ENCODE results near the gene ZNF554.

Gene ZNF554
- total RNA-seq, result 19.4 to 19.8 reads per million in 2 donors

DNA sequence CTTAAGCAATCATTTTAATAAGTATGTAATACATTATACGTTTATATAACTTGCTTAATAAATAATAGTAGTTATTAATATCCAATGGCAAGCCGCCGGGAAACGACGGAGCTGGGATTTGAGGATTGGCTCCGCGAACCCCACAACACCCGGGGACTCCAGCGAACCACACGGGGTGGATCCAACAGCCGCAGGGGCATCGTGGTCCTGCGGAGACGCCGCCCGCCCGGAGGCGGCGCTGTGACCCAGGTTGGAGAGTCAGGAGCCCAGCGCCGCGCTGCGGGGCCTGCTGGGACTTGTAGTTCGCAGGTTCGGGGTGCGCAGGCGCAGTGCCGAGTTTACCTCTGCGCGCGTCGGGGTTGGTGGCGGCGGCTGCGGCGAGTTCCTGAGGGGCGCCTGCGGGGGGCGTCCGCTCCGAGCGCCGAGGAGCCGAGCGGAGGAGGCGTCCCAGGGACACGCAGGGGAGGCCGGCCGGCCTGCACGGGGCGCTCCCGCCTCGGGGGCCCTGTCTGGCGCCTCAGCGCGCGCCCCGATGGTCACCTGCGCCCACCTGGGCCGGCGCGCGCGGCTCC is at the start of gene ZNF554:
Gene ZNF554, plus strand, starts transcription at position 329 of the 572 bp plus-strand sequence. Its CDS starts 204 bp downstream, at position 533.
- peak; percentile 97 for DNase-seq

- no peak for DNase-seq
Measured at GRCh38 chr19:2770055-2771013, 49.3 kb upstream of the ZNF554 start.

DNA sequence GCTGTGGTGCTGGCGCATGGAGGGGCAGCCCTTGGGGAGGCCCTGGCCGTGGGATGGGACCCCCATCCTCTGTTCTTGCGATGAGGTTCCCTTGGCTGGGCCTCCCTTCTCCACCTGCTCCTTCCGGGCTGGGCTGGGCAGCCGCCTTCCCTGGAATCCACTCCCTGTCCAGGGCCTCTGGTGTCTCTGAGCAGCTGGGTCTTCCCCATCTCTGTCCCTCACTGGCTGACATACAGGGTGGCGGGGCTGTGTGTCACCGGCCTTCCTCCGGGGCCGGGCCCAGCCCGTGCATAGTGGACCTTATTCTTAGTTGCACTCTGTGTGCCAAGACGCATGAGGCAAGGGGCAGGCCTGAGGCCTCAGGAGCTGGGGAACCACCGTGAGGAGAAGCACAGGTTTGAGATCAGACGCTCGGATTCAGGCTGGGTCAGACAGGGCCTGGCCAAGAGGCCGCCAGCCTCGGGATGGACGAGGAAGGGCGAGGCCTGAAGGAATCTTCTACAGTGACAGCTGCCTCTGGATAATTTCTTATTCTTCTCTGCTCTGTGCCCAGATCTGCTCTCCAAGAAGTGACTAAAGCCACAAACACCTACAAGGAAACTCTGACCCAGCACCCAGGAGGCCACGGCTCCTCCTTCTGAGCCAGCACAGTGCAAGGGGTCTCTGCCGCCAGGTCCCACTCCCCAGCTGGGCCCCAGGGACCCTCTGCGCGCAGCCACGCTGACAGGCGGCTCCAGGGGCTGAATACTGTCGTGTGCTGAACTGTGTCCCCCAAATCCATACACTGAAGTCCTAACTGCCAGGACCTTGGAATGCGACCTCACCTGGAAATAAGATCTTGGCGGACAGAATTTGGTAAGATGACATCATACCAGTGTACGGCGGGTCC is 47.6 kb upstream of the ZNF554 start:
- DNase-seq, result no peak

DNA sequence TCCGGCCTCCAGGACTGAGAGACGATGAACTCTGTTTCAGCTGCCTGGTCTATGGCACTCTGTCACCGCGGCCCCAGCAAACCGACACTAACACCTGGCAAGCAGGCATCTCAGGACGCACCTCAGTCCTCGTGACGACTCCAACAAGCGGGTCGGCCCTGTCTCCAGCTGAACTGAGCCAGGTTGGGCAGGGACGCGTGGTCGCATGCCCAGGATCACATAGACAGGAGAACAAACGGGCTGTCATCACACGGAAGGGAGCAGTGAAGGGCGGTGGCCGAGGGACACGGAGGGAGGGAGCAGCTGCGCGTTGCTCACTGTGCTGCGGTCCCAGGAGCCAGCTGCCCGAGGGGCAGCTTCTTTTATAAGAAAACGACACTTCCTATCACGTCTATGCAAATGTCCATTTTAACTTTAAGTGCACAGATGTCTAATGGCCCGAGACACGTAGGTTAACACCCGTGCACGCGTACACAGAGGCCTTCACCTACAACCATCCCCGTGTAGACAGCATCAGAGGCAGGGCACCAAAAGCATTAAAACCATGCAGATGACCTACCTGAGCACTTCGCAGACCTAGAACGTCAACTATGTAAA is 45.5 kb upstream of the ZNF554 start:
- no peak for DNase-seq

GRCh38 chr19:2774953-2775555 is 44.6 kb upstream of the ZNF554 start:
- no peak for DNase-seq

DNA sequence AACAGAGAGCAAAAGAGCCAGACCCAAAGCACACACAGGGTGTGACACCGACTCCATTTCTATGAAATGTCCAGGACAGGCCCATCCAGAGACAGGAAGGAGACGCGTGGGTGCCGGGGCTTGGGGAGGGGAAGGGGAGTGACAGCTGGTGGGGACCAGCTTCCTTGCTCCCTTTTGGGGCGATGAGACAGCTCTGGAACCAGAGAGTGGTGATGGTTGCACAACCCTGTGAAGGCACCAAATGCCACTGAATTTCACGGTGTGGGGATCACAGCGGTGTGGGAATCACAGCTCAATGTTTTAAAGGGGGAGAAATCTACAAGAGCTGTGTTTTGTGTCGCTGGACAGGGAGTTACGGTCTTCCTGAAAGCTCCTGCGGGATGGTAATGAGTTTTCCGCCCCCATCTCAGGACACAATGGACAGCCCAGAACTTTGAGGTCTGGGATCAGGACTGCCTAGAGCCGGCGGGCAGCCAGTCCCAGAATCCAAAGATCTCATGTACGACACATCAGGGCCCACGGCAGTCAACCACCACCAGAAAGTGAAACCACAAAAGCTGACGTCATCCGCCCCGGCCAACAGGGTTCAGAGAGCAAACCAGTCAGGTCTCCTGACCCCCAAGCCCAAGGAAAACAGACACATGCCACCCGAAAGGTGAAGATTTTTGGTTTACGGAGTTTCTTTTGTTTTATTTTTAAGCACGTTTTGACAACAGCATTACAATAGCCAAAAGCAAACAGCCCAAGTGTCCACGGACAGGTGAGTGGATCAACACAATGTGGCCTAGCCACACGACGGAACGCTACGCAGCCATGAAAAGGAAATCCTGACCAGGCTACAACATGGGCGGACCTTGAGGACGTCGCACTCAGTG is 43.9 kb upstream of the ZNF554 start:
- DNase-seq, result no peak

GRCh38 chr19:2777952-2778683 is 41.5 kb upstream of the ZNF554 start:
- DNase-seq, result no peak

DNA sequence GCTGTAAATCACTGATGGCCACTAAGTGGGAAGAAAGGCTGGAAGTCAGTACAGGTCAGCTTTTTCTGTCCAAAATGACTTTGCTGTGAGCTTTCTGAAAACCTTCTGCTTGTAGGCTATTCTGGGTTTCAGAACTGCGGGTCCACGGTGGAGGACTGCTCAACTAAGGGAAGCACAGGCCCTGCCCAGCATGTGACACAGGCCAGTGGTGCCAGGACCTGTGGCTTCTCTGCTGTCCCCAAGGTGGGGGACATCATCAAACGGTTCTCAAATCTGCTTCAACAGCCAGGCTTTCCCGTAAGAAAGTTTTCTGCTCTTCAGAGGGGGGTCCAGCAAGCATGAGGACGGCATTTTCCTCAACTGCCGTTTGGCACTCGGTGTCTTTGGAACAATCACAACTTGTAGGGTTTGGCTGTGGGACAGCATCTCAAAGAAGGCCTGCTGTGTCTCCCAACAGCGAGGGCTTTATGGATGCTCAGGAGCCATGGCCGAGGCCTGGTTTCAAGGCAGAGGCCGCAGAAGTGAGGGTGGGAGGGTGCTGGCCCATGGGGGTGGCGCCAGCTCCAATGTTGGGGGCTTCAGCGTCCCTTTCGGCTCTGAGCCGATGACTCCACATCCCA is 40.4 kb upstream of the ZNF554 start:
- no peak for DNase-seq

DNA sequence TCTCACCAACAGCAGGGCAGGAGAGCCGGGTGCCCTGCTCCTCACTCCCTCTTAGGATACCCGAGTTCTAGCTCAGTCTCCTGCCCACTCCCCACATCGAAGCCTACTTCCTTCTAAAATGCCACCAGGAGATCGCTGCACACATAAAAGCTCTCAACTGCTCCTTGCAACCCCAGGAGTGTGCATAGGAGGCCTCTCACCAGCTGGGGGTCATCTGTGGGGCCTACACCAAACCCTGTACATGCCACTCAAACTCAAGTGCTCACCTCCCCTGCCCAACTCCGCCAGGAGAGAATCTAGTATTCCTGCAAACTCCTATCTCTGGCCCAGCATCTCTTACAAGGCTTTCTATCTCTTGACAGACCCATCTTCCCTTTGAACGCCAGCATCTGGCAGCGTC is 39.4 kb upstream of the ZNF554 start:
- no peak for DNase-seq

DNA sequence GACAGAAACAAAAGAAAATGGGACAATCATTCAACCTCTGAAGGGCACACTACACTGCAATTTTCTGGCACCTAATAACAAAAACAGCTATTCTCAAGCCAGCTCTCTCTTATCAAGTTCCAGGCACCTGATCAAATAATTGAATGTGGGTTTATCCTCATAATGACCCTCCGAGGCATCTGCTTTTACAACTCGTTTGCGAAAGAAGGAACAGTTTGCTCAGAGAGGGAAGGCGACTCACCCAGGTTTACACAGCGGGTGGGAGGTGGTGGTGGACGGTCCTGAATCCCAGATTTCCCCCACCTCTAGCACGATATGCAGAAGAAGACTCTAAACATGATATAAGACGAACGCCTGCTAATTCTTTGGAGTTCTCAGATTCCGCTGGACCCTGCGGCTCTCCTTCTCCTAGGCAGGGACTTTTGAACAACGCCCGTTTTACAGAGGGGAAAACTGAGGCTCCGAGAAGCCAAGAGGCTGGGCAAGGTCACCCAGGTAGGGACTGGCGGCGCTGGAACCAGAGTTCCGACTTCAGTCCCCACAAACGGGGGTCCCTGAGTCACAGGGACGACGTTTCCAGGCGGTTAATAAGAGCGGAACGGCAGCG is 37.2 kb upstream of the ZNF554 start:
- no peak for DNase-seq

DNA sequence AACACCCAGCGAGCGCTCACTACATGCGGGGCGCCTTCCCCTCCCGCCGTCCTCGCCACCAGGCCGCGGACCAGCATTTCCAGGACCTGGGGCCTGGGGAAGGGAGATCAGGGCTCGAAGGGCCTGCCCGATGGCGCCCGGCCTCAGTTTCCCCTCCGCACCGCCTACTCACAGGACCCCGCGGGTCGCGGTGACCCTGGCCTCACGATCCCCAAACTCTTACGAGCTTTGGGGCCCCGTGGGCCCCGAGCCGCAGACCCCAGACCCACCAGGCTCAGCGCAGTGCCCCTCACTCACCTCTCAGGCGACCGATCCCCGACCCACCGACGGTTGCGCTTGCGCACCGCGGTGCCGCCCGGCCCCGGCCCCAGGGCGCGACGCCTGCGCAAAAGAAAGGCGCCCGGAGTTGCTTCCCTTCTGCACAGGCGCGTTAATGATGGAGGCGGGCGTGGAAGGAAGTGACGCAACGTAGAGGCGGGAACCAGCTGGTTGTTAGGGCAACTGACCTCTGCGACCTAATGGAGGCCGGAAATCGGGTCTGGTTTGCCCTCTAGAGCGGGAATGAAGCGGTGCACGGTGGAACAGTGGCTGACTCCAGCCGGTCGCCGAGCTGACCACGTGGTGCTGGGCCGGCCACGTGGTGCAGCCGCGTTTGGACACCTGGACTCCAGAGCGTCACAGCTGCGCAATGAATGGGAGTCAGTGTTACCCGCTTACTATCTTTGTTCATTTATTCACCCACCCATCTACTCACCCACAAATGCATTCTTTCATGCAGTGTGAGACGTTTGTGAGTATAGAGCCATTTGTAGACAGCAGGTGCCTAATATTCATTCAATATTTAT is 36.5 kb upstream of the ZNF554 start, which contains the start of gene SGTA:
Gene SGTA, minus strand, starts transcription at position 338 of the 845 bp plus-strand sequence. CDS start 14,205 bp downstream, outside the sequence.
- DNase-seq, result peak; percentile 76

GRCh38 chr19:2783781-2784145 is 35.9 kb upstream of the ZNF554 start:
- DNase-seq, result no peak

- peak; percentile 95 for DNase-seq
Measured at GRCh38 chr19:2785244-2785997, 34.2 kb upstream of the ZNF554 start, which contains the start of gene THOP1. TSS of gene THOP1 (plus strand) at chr19:2785503. CDS start at chr19:2785663, 160 bp downstream.

- DNase-seq, result no peak
Measured at GRCh38 chr19:2787115-2787514, 32.6 kb upstream of the ZNF554 start.

DNA sequence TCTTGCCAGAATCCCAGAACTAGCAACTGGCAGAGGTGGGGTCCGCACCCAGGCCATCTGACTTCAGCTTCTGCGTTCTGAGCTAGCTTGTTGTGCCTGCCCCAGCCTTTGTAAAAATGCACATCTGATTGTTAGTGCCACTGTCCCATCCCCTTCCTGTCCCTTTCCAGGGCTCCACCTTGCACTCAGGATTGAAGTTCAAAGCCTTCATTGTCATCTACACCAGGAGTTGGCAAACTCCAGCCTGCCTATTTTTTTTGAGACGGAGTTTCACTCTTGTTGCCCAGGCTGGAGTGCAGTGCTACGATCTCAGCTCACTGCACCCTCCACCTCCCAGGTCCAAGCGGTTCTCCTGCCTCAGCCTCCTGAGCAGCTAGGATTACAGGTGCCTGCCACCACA is 31.4 kb upstream of the ZNF554 start:
- DNase-seq, result no peak

GRCh38 chr19:2790194-2790556 is 29.5 kb upstream of the ZNF554 start:
- no peak for DNase-seq

DNA sequence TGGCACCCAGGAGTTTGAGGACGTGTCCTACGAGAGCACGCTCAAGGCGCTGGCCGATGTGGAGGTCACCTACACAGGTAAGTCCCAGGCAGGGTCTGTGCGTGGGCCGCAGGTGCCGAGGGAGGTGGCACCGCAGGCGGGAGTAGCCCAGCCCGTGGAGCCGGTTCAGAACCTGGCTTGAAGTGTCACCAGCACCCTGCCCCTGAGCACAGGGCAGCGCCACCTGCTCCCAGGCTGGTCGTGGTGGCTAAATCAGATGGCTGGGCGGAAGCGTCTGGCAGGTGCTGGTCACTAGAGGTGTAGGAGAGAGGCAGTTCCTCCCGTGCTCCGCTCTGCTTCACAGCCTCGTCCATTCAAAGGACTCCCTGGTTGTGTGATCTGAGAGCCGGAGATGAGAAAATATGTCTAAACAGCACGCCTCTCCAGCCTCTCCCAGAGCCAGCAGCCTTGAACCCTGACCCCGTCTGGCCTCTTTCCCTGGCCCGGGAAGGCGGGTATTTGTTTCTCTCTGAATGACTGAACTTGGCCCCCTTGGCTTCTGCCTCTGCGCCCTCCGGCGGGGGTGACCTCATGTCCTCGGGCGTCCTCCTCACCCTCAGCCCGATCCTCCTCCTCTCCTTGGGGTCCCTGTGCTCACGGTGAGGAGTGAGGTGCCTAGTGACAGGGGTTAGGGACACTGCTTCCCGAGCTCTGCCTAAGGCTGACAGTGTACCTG is 29.0 kb upstream of the ZNF554 start:
- no peak for DNase-seq

Measured in activated gamma-delta T cell (primary cell).